IMR-90 (cell line): ENCODE data around the gene GABARAPL2.

Source experiments
- BHLHE40 ChIP-seq: fragments of 150-350 bp; IDR thresholded peaks from 2 replicates; pipeline ENCODE4 v1.6.1; 2016; ENCODE audit warnings: mild to moderate bottlenecking, low read depth, low read length
- CEBPB ChIP-seq: IDR thresholded peaks from 2 replicates; pipeline ENCODE4 v1.6.1; 2012; ENCODE audit warnings: low read depth, low read length, improper control_type of control experiment
- CTCF ChIP-seq: conservative IDR thresholded peaks from 2 replicates; pipeline ENCODE4 v1.5.1; 2012; ENCODE audit warnings: mild to moderate bottlenecking, low read depth, low read length, improper control_type of control experiment
- ELK1 ChIP-seq: fragments of 150-350 bp; IDR thresholded peaks from 2 replicates; pipeline ENCODE4 v1.6.1; 2016; ENCODE audit warnings: low read depth, mild to moderate bottlenecking, low read length, moderate library complexity, borderline replicate concordance
- FOS ChIP-seq: fragments of 150-350 bp; IDR thresholded peaks from 2 replicates; pipeline ENCODE4 v1.6.1; 2016; ENCODE audit warnings: low read depth, low read length
- MAZ ChIP-seq: IDR thresholded peaks from 2 replicates; pipeline ENCODE4 v1.6.1; 2012; ENCODE audit warnings: low read depth, mild to moderate bottlenecking, low read length, improper control_type of control experiment, moderate library complexity, borderline replicate concordance
- MXI1 ChIP-seq: IDR thresholded peaks from 2 replicates; pipeline ENCODE4 v1.6.1; 2012; ENCODE audit warnings: low read depth, mild to moderate bottlenecking, low read length, moderate library complexity, borderline replicate concordance
- NFE2L2 ChIP-seq: fragments of 150-350 bp; IDR thresholded peaks from 2 replicates; pipeline ENCODE4 v1.6.1; 2016; ENCODE audit warnings: low read depth, mild to moderate bottlenecking, low read length
- POLR2A ChIP-seq: IDR thresholded peaks from 2 replicates; pipeline ENCODE4 v1.6.1; 2012; ENCODE audit warnings: mild to moderate bottlenecking, low read depth, low read length
- RAD21 ChIP-seq: IDR thresholded peaks from 2 replicates; pipeline ENCODE4 v1.6.1; 2012; ENCODE audit warnings: low read length, improper control_type of control experiment
- RCOR1 ChIP-seq: IDR thresholded peaks from 2 replicates; pipeline ENCODE4 v1.6.1; 2012; ENCODE audit warnings: mild to moderate bottlenecking, low read length, improper control_type of control experiment; ENCODE audit not compliant: insufficient replicate concordance
- RFX5 ChIP-seq: IDR thresholded peaks from 2 replicates; pipeline ENCODE4 v1.8.0; 2012; ENCODE audit warnings: low read depth, mild to moderate bottlenecking, low read length, moderate library complexity
- SMC3 ChIP-seq: fragments of 150-350 bp; IDR thresholded peaks from 2 replicates; pipeline ENCODE4 v1.6.1; 2016; ENCODE audit warnings: low read depth, mild to moderate bottlenecking, antibody characterized with exemption, low read length, moderate library complexity
- USF2 ChIP-seq: fragments of 150-350 bp; IDR thresholded peaks from 2 replicates; pipeline ENCODE4 v1.6.1; 2017; ENCODE audit warnings: mild to moderate bottlenecking, antibody characterized with exemption, low read length, low read depth

- no peak for TF ChIP-seq BHLHE40
- no peak for TF ChIP-seq CTCF
- TF ChIP-seq FOS = no peak
- TF ChIP-seq RFX5 = no peak
- TF ChIP-seq MXI1 = no peak
- no peak for TF ChIP-seq NFE2L2
- no peak for TF ChIP-seq CEBPB
- TF ChIP-seq MAZ = no peak
- TF ChIP-seq POLR2A = no peak
- no peak for TF ChIP-seq RCOR1
- TF ChIP-seq SMC3 = no peak
- no peak for TF ChIP-seq RAD21
- TF ChIP-seq ELK1 = no peak
- TF ChIP-seq USF2 = no peak
These were observed 9.7 kb upstream of the GABARAPL2 start for GRCh38 chr16:75556431-75556950.
